ENCODE data around the gene RETREG1. TPM values are rescaled to one million over a fixed set of nuclear protein-coding genes. Genes with fewer than 3 reads are reported as not detected.

The RETREG1 gene
- total and polyA plus RNA-seq, 2 experiments from 2014 or later: 23.8 to 24.0 TPM

DNA sequence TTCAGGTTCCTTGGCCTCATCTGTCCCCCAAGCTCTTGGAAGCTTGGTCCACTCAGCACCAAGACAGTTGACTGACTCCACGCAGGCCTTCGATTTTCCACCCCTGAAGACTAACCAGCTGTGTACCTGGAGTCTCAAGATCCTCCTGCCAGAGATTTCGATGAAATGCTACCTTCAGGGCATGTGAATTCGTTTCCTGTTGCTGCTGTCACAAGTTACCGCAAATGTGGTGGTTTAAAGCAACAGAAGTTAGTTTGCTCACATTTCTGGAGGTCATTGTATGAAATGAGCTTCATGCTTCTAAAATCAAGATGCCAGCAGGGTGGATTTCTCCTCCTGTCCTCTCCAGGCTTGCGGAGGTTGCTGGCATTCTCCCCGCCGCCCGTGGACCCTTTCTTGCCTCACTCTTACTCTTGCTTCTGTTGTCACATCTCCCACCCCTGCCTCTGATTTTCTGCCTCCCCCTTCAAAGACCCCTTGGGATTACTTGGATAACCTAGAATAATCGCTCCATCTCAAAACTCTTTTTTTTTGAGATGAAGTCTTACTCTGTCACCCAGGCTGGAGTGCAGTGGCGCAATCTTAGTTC is 27.6 kb upstream of the RETREG1 start:
- Histone ChIP-seq H3K4me2 (no peak overlapping the region), H3K36me3 (replicated peaks; ENCODE audit: insufficient read depth, low read depth) (no peaks in the 10 kb centered on the region), H2AFZ (no peak overlapping the region), H3K27ac (no peak overlapping the region), H4K20me1 (ENCODE audit: insufficient read depth, poor library complexity, severe bottlenecking) (no peaks in the 10 kb centered on the region), H3K79me2 (no peaks in the 10 kb centered on the region), H3K4me3 (no peak overlapping the region), H3K9me3 (ENCODE audit: low read depth) (no peaks in the 10 kb centered on the region), H3K4me1 (ENCODE audit: insufficient read depth) (no peaks in the 10 kb centered on the region), H3K9me2 (replicated peaks; ENCODE audit: insufficient read depth) (no peaks in the 10 kb centered on the region), H3K27me3 (no peaks in the 10 kb centered on the region)
- no peak for DNase-seq (ENCODE audit: low spot score)
- 81% methylated on average over 11 of the region's 11 CpGs for WGBS (ENCODE audit: low lambda C conversion rate, missing lambda C conversion rate)
- TF ChIP-seq EZH2 (IDR thresholded peaks at IDR 0.05; ENCODE audit: borderline replicate concordance): no peak
- TF ChIP-seq EZH2phosphoT487 (IDR thresholded peaks at IDR 0.05; ENCODE audit: low read depth, severe bottlenecking, unreplicated experiment): no peak
- TF ChIP-seq, protein P1, sequence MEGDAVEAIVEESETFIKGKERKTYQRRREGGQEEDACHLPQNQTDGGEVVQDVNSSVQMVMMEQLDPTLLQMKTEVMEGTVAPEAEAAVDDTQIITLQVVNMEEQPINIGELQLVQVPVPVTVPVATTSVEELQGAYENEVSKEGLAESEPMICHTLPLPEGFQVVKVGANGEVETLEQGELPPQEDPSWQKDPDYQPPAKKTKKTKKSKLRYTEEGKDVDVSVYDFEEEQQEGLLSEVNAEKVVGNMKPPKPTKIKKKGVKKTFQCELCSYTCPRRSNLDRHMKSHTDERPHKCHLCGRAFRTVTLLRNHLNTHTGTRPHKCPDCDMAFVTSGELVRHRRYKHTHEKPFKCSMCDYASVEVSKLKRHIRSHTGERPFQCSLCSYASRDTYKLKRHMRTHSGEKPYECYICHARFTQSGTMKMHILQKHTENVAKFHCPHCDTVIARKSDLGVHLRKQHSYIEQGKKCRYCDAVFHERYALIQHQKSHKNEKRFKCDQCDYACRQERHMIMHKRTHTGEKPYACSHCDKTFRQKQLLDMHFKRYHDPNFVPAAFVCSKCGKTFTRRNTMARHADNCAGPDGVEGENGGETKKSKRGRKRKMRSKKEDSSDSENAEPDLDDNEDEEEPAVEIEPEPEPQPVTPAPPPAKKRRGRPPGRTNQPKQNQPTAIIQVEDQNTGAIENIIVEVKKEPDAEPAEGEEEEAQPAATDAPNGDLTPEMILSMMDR (IDR thresholded peaks at IDR 0.05; ENCODE audit: poor library complexity): no peak

DNA sequence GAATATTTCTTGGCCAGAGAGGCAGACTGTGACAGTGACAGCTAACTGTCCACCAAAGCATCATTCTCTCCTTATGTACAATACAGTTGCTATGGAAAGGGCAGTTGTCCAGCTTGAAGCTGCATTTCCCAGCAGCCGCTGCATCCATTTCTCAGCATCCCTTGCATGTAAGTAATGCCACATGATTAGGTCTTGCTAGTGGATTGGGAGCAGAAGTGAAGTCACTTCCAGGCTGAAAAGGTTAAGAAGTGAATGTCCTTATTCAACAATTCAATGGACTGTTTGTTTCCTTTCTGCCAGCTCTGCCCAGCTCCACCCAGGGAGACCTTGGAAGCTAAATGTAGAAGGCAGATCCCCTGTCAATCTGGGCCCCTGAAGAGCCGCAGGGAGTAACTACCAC is 26.1 kb upstream of the RETREG1 start:
- Histone ChIP-seq H3K36me3 (replicated peaks; ENCODE audit: insufficient read depth, low read depth) (no peaks in the 10 kb centered on the region), H3K4me2 (no peak overlapping the region), H3K4me1 (ENCODE audit: insufficient read depth) (no peaks in the 10 kb centered on the region), H3K9me2 (replicated peaks; ENCODE audit: insufficient read depth) (no peaks in the 10 kb centered on the region), H3K9me3 (ENCODE audit: low read depth) (no peaks in the 10 kb centered on the region), H3K4me3 (no peak overlapping the region), H3K27me3 (no peaks in the 10 kb centered on the region), H3K79me2 (no peaks in the 10 kb centered on the region), H3K27ac (no peak overlapping the region), H4K20me1 (ENCODE audit: insufficient read depth, poor library complexity, severe bottlenecking) (no peaks in the 10 kb centered on the region), H2AFZ (no peak overlapping the region)
- 98% methylated on average over 2 of the region's 2 CpGs for WGBS (ENCODE audit: low lambda C conversion rate, missing lambda C conversion rate)
- TF ChIP-seq, protein P1 (IDR thresholded peaks at IDR 0.05; ENCODE audit: poor library complexity): no peak
- TF ChIP-seq EZH2 (IDR thresholded peaks at IDR 0.05; ENCODE audit: borderline replicate concordance) (no peak), EZH2phosphoT487 (IDR thresholded peaks at IDR 0.05; ENCODE audit: low read depth, severe bottlenecking, unreplicated experiment) (no peak)
- DNase-seq (ENCODE audit: low spot score): no peak

DNA sequence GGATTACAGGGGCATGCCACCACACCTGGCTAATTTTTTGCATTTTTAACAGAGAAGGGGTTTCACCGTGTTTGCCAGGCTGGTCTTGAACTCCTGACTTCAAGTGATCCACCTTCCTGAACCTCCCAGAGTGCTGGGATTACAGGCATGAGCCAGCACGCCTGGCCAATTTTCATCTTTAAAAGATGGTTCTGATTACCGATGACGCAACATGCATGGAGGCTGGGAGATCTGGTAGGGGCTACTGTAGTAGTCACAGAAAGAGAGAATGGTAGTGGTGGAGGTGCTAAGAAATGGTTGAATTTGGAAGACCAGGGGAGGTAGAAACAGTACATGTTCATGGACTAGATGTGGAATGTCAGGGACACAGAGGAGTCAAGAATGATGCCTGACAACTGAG is 22.4 kb upstream of the RETREG1 start:
- 89% methylated on average over 4 of the region's 4 CpGs for WGBS (ENCODE audit: low lambda C conversion rate, missing lambda C conversion rate)
- no peak overlapping the region for H2AFZ ChIP-seq
- H3K27me3 ChIP-seq: no peaks in the 10 kb centered on the region
- TF ChIP-seq, protein P1 (IDR thresholded peaks at IDR 0.05; ENCODE audit: poor library complexity): no peak
- TF ChIP-seq EZH2phosphoT487 (IDR thresholded peaks at IDR 0.05; ENCODE audit: low read depth, severe bottlenecking, unreplicated experiment): no peak
- no peaks in the 10 kb centered on the region for H3K79me2 ChIP-seq
- no peak overlapping the region for H3K27ac ChIP-seq
- H3K4me2 ChIP-seq: no peak overlapping the region
- no peaks in the 10 kb centered on the region for H3K36me3 ChIP-seq (replicated peaks; ENCODE audit: insufficient read depth, low read depth)
- H3K4me1 ChIP-seq (ENCODE audit: insufficient read depth): no peaks in the 10 kb centered on the region
- no peaks in the 10 kb centered on the region for H3K9me3 ChIP-seq (ENCODE audit: low read depth)
- no peak overlapping the region for H3K4me3 ChIP-seq
- no peak for DNase-seq (ENCODE audit: low spot score)
- H4K20me1 ChIP-seq (ENCODE audit: insufficient read depth, poor library complexity, severe bottlenecking): no peaks in the 10 kb centered on the region
- H3K9me2 ChIP-seq (replicated peaks; ENCODE audit: insufficient read depth): no peaks in the 10 kb centered on the region
